Endometrial microvascular endothelial cells (primary cell): ENCODE results near the gene CLEC1B. TPM values are rescaled to one million over a fixed set of nuclear protein-coding genes. Genes with fewer than 3 reads are reported as not detected.
"Not testable (repeated sequence)": the region's sequence is repeated elsewhere in the genome, so short reads cannot be mapped to it uniquely, and the experiment has no call there.

Source experiments
- in situ Hi-C: cut with HindIII; loops from 2 replicates; pipeline ENCODE4 v1.10.0; 2017; ENCODE audit warnings: low sequenced_read_pairs, low pct_unique_long_range_greater_than_20kb; ENCODE audit errors: inconsistent ontology term
- total RNA-seq: library from RNA; depleted of rRNA; stranded (reverse); fragments of >200 nt; gene quantifications from one replicate; pipeline ENCODE4 v1.2.3, GENCODE V29; 2015; ENCODE audit errors: inconsistent ontology term

Gene CLEC1B
- total RNA-seq, 1 donor from 2014 or later = not detected

DNA sequence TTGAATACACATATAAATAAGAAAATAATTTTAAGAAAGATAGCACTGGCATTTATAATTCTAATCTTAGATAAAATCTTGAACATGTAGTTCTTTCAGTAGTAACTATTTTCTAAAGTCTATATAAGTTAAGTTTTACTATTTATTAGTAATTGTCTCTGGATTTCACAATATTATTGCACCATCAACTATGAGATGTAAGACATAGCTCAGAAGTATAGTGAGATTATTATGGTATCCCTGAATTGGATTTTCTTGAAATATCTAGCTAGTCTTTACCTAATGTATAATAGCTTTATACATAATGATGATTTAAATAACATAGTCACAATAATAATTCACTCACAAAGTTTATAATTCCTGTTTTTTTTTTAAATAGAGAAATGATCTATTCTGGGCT, 21.0 kb downstream of the CLEC1B start:
- in situ Hi-C loops = no loop called here

DNA sequence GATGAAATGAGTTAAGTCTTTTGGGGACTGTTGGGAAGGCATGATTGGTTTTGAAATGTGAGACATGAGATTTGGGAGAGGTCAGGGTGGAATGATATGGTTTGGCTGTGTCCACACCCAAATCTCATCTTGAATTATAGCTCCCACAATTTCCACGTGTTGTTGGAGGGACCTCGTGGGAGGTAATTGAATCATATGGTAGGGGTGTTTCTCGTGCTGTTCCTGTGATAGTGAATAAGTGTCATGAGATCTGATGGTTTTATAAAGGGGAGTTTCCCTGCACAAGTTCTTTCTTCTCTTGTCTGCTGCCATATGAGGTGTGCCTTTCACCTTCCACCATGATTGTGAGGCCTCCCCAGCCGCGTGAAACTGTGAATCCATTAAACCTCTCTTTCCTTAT, 22.3 kb downstream of the CLEC1B start:
- in situ Hi-C loops = not testable (repeated sequence)

DNA sequence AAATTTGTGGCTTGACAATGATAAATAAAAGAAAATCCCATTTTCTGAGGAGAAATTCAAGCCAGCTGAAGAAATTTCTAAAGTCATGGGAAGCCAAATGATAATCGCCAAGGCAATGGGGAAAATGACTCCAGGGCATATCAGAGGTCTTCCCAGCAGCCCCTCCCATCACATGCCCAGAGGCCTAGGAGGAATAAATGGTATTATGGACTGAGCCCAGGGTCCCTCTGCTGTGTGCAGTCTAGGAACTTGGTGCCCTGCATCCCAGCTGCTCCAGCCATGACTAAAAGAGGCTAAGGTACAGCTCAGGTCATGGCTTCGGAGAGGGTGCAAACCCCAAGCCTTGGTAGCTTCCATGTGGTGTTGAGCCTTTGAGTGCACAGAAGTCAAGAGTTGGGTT, 23.3 kb downstream of the CLEC1B start:
- in situ Hi-C loops = no loop called here

DNA sequence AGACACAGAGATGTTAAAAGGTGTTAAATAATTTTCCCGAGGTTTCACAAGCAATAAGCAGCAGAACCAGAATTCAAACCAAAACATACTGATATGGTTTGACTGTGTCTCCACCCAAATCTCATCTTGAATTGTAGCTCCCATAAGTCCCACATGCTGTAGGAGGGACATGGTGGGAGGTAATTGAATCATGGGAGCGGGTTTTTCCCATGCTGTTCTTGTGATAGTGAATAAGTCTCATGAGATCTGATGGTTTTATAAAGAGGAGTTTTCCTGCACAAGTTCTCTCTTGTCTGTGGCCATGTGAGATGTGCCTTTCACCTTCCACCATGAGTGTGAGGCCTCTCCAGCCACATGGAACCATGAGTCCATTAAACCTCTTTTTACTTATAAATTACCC, 24.2 kb downstream of the CLEC1B start:
- in situ Hi-C loops = not testable (repeated sequence)

DNA sequence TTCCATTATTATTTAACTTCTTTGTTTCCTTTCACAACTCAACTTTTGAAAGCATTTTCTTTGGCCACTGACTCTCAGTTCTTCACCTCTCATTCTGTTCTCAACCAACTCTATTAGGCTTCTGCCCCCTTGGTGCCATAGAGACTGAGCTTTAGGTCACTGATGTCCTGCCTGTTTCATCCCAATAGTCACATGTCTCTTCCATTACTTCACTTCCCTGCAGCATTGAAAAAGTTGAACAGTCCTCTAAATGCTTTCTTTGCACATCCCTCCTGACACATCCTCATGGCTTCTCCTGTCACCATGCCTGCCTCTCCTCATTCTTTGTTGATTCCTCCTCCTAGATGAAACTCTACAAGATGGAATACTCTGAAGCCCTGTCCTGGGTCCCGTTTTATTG, 25.0 kb downstream of the CLEC1B start:
- in situ Hi-C loops = no loop called here

- in situ Hi-C loops = no loop called here
These were observed 27.7 kb downstream of the CLEC1B start, which contains the start of gene CLEC12A for GRCh38 chr12:9971181-9971580. Gene CLEC12A, plus strand, starts transcription at chr12:9971409. Its CDS starts 188 bp downstream, at chr12:9971597.

DNA sequence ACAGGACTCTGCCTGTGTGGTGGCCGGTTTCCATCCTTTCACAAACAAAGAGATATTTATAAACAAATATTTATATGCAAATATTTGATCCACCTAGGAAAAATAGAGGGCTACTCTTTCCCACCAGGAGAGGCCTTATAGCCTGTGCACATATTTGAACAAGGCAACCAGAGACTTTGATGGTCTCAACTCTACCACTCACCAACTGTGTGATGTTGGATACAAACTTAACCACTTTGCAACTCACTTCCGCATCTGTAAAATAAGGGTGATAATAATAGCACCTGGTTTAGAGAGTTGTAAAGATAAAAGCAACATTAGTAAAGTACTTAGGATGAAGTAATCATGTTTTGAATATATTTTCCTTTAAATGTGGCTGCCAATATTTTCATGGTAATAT, 29.2 kb downstream of the CLEC1B start:
- in situ Hi-C loops = no loop called here

- in situ Hi-C loops = no loop called here
These were observed 37.0 kb downstream of the CLEC1B start for GRCh38 chr12:9961901-9962300.

GRCh38 chr12:9961106-9961505, 37.8 kb downstream of the CLEC1B start:
- in situ Hi-C loops = no loop called here

DNA sequence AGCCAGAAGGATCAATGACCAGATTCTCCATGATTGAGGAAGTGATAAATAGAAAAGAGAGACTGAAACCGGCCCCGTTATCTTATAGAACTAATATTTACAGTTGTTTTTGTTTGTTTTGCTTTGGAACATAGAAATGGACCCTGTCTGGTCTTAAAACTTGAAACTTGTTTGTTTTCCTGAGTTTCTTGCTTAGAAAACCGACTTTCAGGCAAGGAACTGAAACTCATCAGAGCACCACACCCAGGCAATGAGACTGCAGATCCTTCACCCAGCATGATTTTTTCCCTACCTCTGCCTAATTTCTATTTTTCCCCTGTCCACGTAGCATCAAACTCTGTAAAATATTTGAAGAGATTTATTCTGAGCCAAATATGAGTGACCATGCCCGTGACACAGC, 38.3 kb downstream of the CLEC1B start:
- in situ Hi-C loops = no loop called here

- in situ Hi-C loops = no loop called here
These were observed 41.1 kb downstream of the CLEC1B start for GRCh38 chr12:9957834-9958233.

GRCh38 chr12:9952954-9953729, 45.8 kb downstream of the CLEC1B start:
- in situ Hi-C loops = not testable (repeated sequence)

GRCh38 chr12:9951026-9951675, 47.8 kb downstream of the CLEC1B start:
- in situ Hi-C loops = no loop called here

DNA sequence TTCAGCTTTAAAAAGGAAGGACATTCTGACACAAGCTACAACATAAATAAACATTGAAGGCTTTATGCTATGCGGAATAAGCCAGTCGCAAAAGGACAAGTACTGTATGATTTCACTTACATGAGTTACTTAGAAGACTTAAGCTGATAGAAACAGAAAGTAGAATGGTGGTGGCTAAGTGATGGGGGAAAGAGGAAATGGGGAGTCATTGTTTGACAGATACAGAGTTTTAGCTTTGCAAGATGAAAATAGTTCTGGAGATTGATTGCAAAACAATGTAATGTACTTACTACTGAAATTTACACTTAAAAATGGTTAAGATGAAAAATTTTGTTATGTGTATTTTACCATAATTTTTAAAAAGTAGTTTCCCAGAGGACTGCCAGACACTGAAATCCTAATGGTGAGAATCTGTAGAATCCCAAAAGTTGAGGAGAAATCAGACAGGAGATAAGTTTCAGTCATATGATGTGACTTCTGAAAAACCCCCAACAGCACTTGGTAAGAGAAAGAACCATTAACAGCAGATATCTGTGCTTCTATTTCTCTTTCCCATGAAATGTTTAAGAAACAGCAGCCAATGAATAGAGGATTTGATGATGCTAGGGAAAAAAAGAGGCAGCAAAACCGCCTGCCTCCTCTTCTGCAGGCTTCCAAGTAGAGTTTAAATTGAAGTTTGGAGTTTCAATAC, 50.2 kb downstream of the CLEC1B start:
- in situ Hi-C loops = no loop called here

- in situ Hi-C loops = no loop called here
These were observed 51.2 kb downstream of the CLEC1B start for GRCh38 chr12:9947674-9948073.

GRCh38 chr12:9944391-9944790, 54.5 kb downstream of the CLEC1B start:
- in situ Hi-C loops = no loop called here

GRCh38 chr12:9943240-9943639, 55.7 kb downstream of the CLEC1B start:
- in situ Hi-C loops = no loop called here
